ENCODE results near the gene CLEC2B.

The CLEC2B gene

GRCh38 chr12:9811621-9812020, 57.5 kb downstream of the CLEC2B start:
- peaks cover 8% of the 10 kb centered on the region for H3K4me1 ChIP-seq (ENCODE audit: control insufficient read depth, insufficient read depth, low read length, poor library complexity, severe bottlenecking)
- DNase-seq = no peak
- no peaks in the 10 kb centered on the region for H3K36me3 ChIP-seq (ENCODE audit: control insufficient read depth, insufficient read depth, low read length)
- no peak overlapping the region for H3K27ac ChIP-seq (ENCODE audit: insufficient read depth, low read length, poor library complexity, severe bottlenecking)
- no peaks in the 10 kb centered on the region for H3K9me3 ChIP-seq (ENCODE audit: control insufficient read depth, low read length)
- H3K4me3 ChIP-seq (ENCODE audit: insufficient read depth, low read depth, low read length, poor library complexity, severe bottlenecking) = no peak overlapping the region
- H3K27me3 ChIP-seq (replicated peaks; ENCODE audit: control insufficient read depth, insufficient read depth, low read length, poor library complexity, severe bottlenecking) = no peaks in the 10 kb centered on the region

DNA sequence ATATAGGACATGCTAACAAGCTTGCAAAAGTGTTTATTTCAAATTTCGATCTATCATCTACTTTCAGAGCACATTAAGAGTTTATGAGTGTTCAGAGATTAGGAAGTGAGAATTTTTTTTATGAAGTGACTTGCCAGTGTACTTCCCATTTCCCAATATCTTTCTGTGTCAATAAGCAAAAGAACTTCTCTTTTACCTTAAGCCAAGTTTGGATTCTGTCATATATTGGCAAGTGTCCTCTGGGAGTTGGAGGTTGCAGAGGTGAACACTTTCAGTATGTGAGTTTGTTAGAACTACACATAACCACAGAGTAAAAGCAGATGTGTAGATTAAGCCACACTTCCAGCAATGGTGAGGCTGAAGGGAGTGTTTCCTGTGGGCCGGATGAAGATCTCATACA, 58.5 kb downstream of the CLEC2B start:
- Histone ChIP-seq H3K27ac (ENCODE audit: insufficient read depth, low read length, poor library complexity, severe bottlenecking) (no peak overlapping the region), H3K27me3 (replicated peaks; ENCODE audit: control insufficient read depth, insufficient read depth, low read length, poor library complexity, severe bottlenecking) (no peaks in the 10 kb centered on the region), H3K4me1 (ENCODE audit: control insufficient read depth, insufficient read depth, low read length, poor library complexity, severe bottlenecking) (peaks cover 8% of the 10 kb centered on the region), H3K36me3 (ENCODE audit: control insufficient read depth, insufficient read depth, low read length) (no peaks in the 10 kb centered on the region), H3K9me3 (ENCODE audit: control insufficient read depth, low read length) (no peaks in the 10 kb centered on the region), H3K4me3 (ENCODE audit: insufficient read depth, low read depth, low read length, poor library complexity, severe bottlenecking) (no peak overlapping the region)
- DNase-seq = no peak

GRCh38 chr12:9809866-9810265, 59.3 kb downstream of the CLEC2B start:
- Histone ChIP-seq H3K9me3 (ENCODE audit: control insufficient read depth, low read length) (no peaks in the 10 kb centered on the region), H3K36me3 (ENCODE audit: control insufficient read depth, insufficient read depth, low read length) (no peaks in the 10 kb centered on the region), H3K27ac (ENCODE audit: insufficient read depth, low read length, poor library complexity, severe bottlenecking) (no peak overlapping the region), H3K4me1 (ENCODE audit: control insufficient read depth, insufficient read depth, low read length, poor library complexity, severe bottlenecking) (peaks cover 8% of the 10 kb centered on the region), H3K27me3 (replicated peaks; ENCODE audit: control insufficient read depth, insufficient read depth, low read length, poor library complexity, severe bottlenecking) (no peaks in the 10 kb centered on the region), H3K4me3 (ENCODE audit: insufficient read depth, low read depth, low read length, poor library complexity, severe bottlenecking) (no peak overlapping the region)
- no peak for DNase-seq

GRCh38 chr12:9809338-9809737, 59.8 kb downstream of the CLEC2B start:
- H3K9me3 ChIP-seq (ENCODE audit: control insufficient read depth, low read length) = no peaks in the 10 kb centered on the region
- no peaks in the 10 kb centered on the region for H3K36me3 ChIP-seq (ENCODE audit: control insufficient read depth, insufficient read depth, low read length)
- no peak overlapping the region for H3K4me3 ChIP-seq (ENCODE audit: insufficient read depth, low read depth, low read length, poor library complexity, severe bottlenecking)
- H3K27me3 ChIP-seq (replicated peaks; ENCODE audit: control insufficient read depth, insufficient read depth, low read length, poor library complexity, severe bottlenecking) = no peaks in the 10 kb centered on the region
- H3K4me1 ChIP-seq (ENCODE audit: control insufficient read depth, insufficient read depth, low read length, poor library complexity, severe bottlenecking) = peaks cover 8% of the 10 kb centered on the region
- H3K27ac ChIP-seq (ENCODE audit: insufficient read depth, low read length, poor library complexity, severe bottlenecking) = no peak overlapping the region
- no peak for DNase-seq

- no peaks in the 10 kb centered on the region for H3K9me3 ChIP-seq (ENCODE audit: control insufficient read depth, low read length)
- no peak for DNase-seq
- H3K4me3 ChIP-seq (ENCODE audit: insufficient read depth, low read depth, low read length, poor library complexity, severe bottlenecking) = no peak overlapping the region
- H3K4me1 ChIP-seq (ENCODE audit: control insufficient read depth, insufficient read depth, low read length, poor library complexity, severe bottlenecking) = peaks cover 1% of the 10 kb centered on the region
- H3K36me3 ChIP-seq (ENCODE audit: control insufficient read depth, insufficient read depth, low read length) = no peaks in the 10 kb centered on the region
- no peak overlapping the region for H3K27ac ChIP-seq (ENCODE audit: insufficient read depth, low read length, poor library complexity, severe bottlenecking)
- H3K27me3 ChIP-seq (replicated peaks; ENCODE audit: control insufficient read depth, insufficient read depth, low read length, poor library complexity, severe bottlenecking) = no peaks in the 10 kb centered on the region
Observed at GRCh38 chr12:9808504-9808903, 60.6 kb downstream of the CLEC2B start.

GRCh38 chr12:9806714-9807113, 62.4 kb downstream of the CLEC2B start:
- Histone ChIP-seq H3K27ac (ENCODE audit: insufficient read depth, low read length, poor library complexity, severe bottlenecking) (no peak overlapping the region), H3K27me3 (replicated peaks; ENCODE audit: control insufficient read depth, insufficient read depth, low read length, poor library complexity, severe bottlenecking) (no peaks in the 10 kb centered on the region), H3K36me3 (ENCODE audit: control insufficient read depth, insufficient read depth, low read length) (no peaks in the 10 kb centered on the region), H3K9me3 (ENCODE audit: control insufficient read depth, low read length) (no peaks in the 10 kb centered on the region), H3K4me3 (ENCODE audit: insufficient read depth, low read depth, low read length, poor library complexity, severe bottlenecking) (no peak overlapping the region), H3K4me1 (ENCODE audit: control insufficient read depth, insufficient read depth, low read length, poor library complexity, severe bottlenecking) (no peaks in the 10 kb centered on the region)
- no peak for DNase-seq

GRCh38 chr12:9805883-9806282, 63.3 kb downstream of the CLEC2B start:
- no peaks in the 10 kb centered on the region for H3K36me3 ChIP-seq (ENCODE audit: control insufficient read depth, insufficient read depth, low read length)
- H3K4me3 ChIP-seq (ENCODE audit: insufficient read depth, low read depth, low read length, poor library complexity, severe bottlenecking) = no peak overlapping the region
- no peak overlapping the region for H3K27ac ChIP-seq (ENCODE audit: insufficient read depth, low read length, poor library complexity, severe bottlenecking)
- no peaks in the 10 kb centered on the region for H3K4me1 ChIP-seq (ENCODE audit: control insufficient read depth, insufficient read depth, low read length, poor library complexity, severe bottlenecking)
- H3K27me3 ChIP-seq (replicated peaks; ENCODE audit: control insufficient read depth, insufficient read depth, low read length, poor library complexity, severe bottlenecking) = no peaks in the 10 kb centered on the region
- no peaks in the 10 kb centered on the region for H3K9me3 ChIP-seq (ENCODE audit: control insufficient read depth, low read length)
- DNase-seq = no peak
